ENCODE data around the gene MIPEP. TPM values are rescaled to one million over a fixed set of nuclear protein-coding genes. Genes with fewer than 3 reads are reported as not detected.

MIPEP gene
- total RNA-seq, 1 donor from 2014 or later: 6.5 TPM

DNA sequence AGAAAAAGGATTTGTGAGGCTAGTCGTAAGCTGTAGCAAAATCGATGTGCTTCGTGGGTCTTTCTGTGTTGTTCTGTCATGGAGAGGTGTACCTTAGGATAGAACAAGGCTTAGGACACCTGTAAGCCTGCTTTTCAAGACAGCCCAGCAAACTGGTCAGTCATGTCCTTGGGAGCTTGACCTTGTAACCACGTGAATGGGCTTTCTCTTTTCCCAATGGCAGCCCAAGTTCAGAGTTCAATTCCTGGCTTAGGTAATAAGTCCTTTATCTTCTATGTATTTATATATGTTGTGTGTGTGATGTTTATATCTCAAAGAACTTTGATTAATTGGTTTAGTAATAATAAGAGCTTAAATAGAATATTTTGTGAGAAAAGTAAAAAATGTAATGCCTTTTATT lies 206.1 kb downstream of the MIPEP start:
- DNase-seq (ENCODE audit: low read depth in 2 of 2): no peak

DNA sequence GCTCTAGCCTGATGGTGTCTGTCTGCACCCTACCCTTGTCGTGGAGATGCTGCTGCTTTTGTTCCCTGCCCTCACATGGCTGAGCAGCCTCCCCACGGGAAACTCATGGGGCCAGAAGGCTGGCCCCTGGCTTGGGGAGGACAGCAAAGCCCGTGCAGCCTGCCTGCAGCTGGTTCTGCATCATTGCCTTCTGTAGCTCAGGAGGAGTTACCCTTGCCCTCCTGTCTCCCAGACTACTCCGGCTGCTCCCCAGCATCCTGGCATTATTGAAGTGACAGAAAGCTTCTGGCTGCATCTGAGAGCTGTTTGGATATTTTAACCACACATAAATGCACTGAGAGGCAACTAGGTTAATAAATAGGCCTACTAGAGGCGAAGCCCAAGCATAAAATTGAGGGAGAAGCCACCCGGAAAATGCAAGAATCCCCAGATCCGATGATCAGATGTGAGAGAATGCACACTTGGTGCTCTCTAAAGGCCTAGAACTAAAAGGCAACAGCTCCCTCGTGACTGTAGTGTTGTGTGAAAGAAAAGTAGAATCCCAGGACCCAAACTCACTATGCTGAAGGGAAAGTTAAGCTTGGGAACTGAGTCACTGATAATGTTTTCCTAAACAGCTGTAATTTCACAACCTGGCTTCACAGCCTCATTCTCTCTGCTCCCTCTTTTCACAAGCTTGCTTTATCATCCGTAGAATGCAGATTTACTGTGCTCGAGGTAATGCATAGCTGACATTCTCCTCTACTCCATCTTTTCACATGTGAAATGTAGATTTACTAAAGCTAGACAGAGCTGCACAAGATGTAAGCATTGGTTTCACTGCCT lies 208.1 kb downstream of the MIPEP start:
- DNase-seq (ENCODE audit: low read depth in 2 of 2): no peak

Other genes starting within 250 kb of the MIPEP start
- gene C1QTNF9B, start 8.1 kb upstream of the MIPEP start, total RNA-seq: not detected in 2 replicates

Data from lung microvascular endothelial cell (primary cell).